Sigmoid colon (tissue), 4 donors: ENCODE results near the gene PNPT1.

Experiments used
- CTCF ChIP-seq, 4 experiments: fragments of 450-650 bp in 3 of 4; fragments of 200-600 bp in 1 of 4; IDR thresholded peaks; one replicate each; pipeline ENCODE4 v1.5.1; 2016 to 2019; ENCODE audit warnings: antibody characterized with exemption in 4 of 4, mild to moderate bottlenecking in 3 of 4, moderate library complexity in 2 of 4
- POLR2AphosphoS5 ChIP-seq, 4 donors: sonication (generic); formaldehyde crosslinking; IDR thresholded peaks; one replicate each; pipeline ENCODE4 v1.6.1; 2017; ENCODE audit warnings: antibody characterized with exemption in 4 of 4

DNA sequence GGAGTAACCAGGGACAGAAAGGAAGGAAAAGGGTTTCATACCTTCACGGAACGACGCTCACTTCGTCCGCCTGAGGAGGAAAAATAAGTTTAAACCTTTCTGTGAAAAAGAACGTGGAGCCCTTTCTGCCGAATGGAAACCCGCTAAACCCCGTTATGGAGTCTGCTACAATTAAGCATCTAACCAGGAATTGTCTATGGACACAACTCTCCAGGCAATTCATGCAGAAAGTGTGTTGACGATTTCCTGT lies 75.7 kb downstream of the PNPT1 start:
- no peak for TF ChIP-seq POLR2AphosphoS5 (IDR thresholded peaks at IDR 0.05)
- TF ChIP-seq CTCF (IDR thresholded peaks at IDR 0.05), result no peak
